ENCODE measurements around the gene RACGAP1.

The RACGAP1 gene

GRCh38 chr12:50069539-50069938 is 44.2 kb upstream of the RACGAP1 start:
- in situ Hi-C loops (cut with MboI; ENCODE audit: low sequenced_read_pairs, unreplicated experiment): no loop called here
- TF ChIP-seq, protein P1, sequence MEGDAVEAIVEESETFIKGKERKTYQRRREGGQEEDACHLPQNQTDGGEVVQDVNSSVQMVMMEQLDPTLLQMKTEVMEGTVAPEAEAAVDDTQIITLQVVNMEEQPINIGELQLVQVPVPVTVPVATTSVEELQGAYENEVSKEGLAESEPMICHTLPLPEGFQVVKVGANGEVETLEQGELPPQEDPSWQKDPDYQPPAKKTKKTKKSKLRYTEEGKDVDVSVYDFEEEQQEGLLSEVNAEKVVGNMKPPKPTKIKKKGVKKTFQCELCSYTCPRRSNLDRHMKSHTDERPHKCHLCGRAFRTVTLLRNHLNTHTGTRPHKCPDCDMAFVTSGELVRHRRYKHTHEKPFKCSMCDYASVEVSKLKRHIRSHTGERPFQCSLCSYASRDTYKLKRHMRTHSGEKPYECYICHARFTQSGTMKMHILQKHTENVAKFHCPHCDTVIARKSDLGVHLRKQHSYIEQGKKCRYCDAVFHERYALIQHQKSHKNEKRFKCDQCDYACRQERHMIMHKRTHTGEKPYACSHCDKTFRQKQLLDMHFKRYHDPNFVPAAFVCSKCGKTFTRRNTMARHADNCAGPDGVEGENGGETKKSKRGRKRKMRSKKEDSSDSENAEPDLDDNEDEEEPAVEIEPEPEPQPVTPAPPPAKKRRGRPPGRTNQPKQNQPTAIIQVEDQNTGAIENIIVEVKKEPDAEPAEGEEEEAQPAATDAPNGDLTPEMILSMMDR (IDR thresholded peaks at IDR 0.05; ENCODE audit: borderline replicate concordance, control extremely low read depth, extremely low read depth, insufficient read depth, missing control alignments): no peak
- DNase-seq (ENCODE audit: low spot score): no peak

DNA sequence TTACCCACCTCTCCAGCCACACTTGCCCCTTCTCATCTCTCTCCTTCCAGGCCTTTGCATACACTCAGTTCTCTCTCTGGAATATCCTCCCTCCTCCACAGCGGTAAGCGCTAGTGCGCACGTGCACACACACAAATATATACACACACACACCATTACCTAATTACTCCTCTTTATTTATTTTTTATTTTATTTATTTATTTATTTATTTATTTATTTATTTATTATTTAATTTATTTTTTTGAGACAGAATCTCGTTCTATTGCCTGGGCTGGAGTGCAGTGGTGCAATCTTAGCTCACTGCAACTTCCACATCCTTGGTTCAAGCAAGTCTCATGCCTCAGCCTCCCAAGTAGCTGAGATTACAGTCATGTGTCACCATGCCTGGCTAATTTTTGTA is 43.8 kb upstream of the RACGAP1 start:
- in situ Hi-C loops (cut with MboI; ENCODE audit: low sequenced_read_pairs, unreplicated experiment): no loop called here
- DNase-seq (ENCODE audit: low spot score): no peak
- TF ChIP-seq, protein P1 (IDR thresholded peaks at IDR 0.05; ENCODE audit: borderline replicate concordance, control extremely low read depth, extremely low read depth, insufficient read depth, missing control alignments): no peak

DNA sequence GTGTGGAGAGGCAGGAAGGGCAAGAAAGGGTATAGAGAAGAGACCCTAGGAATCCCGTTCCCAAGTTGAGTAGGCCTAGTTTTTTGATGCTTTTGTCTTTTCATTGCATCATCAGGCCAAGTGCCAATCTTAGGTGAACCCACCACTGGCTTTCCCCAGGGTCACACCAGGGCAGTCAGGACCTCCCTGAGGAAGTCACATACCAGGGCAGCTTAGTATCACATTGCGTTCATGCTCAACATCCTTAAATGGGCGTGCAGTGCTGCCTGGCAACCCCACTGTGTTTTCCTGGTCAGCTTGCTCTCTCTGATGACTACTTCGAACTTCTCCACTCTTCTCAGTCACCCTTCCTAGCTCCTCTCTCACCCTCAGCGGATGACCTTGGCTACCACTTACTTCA is 41.1 kb upstream of the RACGAP1 start:
- DNase-seq (ENCODE audit: low spot score): no peak
- TF ChIP-seq, protein P1 (IDR thresholded peaks at IDR 0.05; ENCODE audit: borderline replicate concordance, control extremely low read depth, extremely low read depth, insufficient read depth, missing control alignments): no peak
- in situ Hi-C loops (cut with MboI; ENCODE audit: low sequenced_read_pairs, unreplicated experiment): no loop called here

DNA sequence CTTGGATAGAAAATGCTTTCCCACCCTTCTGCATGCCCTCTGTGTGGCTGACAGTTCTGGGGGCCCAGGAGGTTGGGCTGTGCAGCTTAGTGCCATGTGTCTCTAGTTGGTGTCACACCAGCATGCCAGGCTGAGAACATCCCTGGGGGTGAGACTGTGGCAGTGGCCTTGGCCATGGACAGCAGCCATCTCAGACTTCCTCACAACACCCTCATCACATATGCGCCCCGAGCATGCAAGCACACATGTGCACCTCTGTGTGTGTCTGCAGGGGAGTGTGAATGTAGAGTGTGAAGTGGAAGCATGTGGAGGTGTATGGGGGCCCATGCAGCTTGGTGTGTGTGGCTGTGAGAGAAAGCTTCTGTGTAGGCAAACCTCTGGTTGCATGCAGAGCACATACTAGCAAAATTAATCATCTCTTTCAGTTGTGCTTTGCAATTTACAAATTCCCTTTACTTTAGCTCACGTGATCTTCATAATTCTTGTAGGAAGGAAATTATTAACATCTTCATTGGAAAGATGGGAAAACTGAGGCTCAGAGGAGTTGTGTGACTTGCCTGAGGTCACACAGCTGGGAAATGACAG is 40.5 kb upstream of the RACGAP1 start:
- no peak for DNase-seq (ENCODE audit: low spot score)
- TF ChIP-seq, protein P1 (IDR thresholded peaks at IDR 0.05; ENCODE audit: borderline replicate concordance, control extremely low read depth, extremely low read depth, insufficient read depth, missing control alignments): no peak
- in situ Hi-C loops (cut with MboI; ENCODE audit: low sequenced_read_pairs, unreplicated experiment): no loop called here

GRCh38 chr12:50062728-50063460 is 37.6 kb upstream of the RACGAP1 start:
- in situ Hi-C loops (cut with MboI; ENCODE audit: low sequenced_read_pairs, unreplicated experiment): no loop called here
- DNase-seq (ENCODE audit: low spot score): no peak
- TF ChIP-seq, protein P1 (IDR thresholded peaks at IDR 0.05; ENCODE audit: borderline replicate concordance, control extremely low read depth, extremely low read depth, insufficient read depth, missing control alignments): no peak

DNA sequence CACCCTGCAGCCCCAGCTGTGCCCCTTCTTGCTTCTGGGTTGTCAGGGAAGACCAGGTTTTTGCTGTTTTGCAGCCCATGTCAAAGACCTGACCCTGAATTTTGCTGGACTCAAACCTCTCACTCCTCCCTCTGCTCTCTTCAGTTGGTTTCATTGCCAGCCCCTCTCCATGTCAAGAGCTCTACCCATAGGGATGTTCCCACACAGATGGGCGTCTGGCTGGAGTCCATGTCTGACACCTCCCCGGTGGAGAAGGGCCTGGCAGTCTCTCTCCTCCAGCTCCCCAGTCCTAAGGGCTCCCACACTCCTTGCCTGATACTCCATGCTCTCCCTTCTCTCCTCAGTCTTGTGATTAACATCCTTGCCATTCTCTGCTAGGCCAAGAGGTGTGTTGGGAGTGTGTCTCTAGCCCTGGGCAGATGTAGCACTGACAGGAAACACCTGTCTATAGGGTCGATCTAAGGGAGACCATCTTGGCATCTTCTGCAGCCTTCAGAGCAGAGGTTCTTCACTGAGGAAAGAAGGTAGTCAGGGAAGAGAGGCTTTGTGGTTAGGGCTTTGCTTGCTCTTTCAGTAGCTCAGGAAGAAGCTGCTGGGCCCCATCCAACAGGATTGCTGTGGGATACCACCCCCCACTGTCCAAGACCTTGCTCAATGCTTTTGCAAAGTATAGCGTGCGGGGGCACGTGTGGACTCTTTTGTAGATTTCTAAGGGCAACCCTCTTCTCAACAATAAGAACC is 36.8 kb upstream of the RACGAP1 start:
- TF ChIP-seq, protein P1 (IDR thresholded peaks at IDR 0.05; ENCODE audit: borderline replicate concordance, control extremely low read depth, extremely low read depth, insufficient read depth, missing control alignments): no peak
- no peak for DNase-seq (ENCODE audit: low spot score)
- in situ Hi-C loops (cut with MboI; ENCODE audit: low sequenced_read_pairs, unreplicated experiment): no loop called here
